Loucy (cell line): ENCODE data around the gene BMPER.

Experiments
- EZH2phosphoT487 ChIP-seq: fragments of 200-600 bp; IDR thresholded peaks from 2 replicates; pipeline ENCODE4 v1.6.1; 2018; ENCODE audit warnings: antibody characterized with exemption, mild to moderate bottlenecking, moderate library complexity, borderline replicate concordance
- TF ChIP-seq, protein P1 (sequence below): fragments of 200-600 bp; sonication (generic); conservative IDR thresholded peaks from 2 replicates; pipeline ENCODE4 v1.5.1; 2014; ENCODE audit warnings: mild to moderate bottlenecking, antibody characterized with exemption, low read length

DNA sequence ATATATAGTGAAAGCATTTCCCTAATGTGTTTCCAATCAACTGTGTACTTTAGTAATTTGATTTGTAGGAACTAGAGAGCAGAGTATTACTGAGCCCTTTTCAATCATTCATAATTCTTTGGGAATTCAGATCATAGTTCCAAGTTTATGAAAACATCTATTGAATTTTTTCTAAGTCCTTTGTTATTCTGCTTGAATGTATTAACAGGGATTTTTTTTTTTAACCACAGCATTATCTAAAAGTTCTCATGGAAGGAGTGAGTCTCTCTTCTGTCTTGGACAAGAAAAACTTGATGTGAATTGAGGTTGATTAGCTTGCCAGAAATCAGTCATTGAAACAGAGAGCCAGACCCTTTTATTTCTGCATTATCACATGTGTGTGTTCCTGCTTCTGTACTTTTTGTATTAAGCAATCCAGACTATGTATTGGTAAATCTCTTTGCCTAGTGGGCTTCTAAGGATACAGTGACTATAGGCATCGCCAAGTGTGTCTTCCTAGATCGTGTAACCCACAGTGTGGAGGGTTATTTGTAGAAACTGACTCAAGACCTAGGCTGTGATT, 59.9 kb downstream of the BMPER start:
- TF ChIP-seq, protein P1, sequence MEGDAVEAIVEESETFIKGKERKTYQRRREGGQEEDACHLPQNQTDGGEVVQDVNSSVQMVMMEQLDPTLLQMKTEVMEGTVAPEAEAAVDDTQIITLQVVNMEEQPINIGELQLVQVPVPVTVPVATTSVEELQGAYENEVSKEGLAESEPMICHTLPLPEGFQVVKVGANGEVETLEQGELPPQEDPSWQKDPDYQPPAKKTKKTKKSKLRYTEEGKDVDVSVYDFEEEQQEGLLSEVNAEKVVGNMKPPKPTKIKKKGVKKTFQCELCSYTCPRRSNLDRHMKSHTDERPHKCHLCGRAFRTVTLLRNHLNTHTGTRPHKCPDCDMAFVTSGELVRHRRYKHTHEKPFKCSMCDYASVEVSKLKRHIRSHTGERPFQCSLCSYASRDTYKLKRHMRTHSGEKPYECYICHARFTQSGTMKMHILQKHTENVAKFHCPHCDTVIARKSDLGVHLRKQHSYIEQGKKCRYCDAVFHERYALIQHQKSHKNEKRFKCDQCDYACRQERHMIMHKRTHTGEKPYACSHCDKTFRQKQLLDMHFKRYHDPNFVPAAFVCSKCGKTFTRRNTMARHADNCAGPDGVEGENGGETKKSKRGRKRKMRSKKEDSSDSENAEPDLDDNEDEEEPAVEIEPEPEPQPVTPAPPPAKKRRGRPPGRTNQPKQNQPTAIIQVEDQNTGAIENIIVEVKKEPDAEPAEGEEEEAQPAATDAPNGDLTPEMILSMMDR, result no peak
- no peak for TF ChIP-seq EZH2phosphoT487
